Gastroesophageal sphincter (tissue), 3 donors: ENCODE data around the gene LRRTM3.

ENCODE experiments used
- CTCF ChIP-seq, 4 experiments: fragments of 200-600 bp in 2 of 4; fragments of 450-650 bp in 2 of 4; sonication (generic) in 1 of 4; IDR thresholded peaks; one replicate each; pipeline ENCODE4 v1.5.1; 2017 to 2019; ENCODE audit warnings: antibody characterized with exemption in 4 of 4, mild to moderate bottlenecking in 2 of 4, moderate library complexity in 2 of 4
- EP300 ChIP-seq: sonication (generic); formaldehyde crosslinking; IDR thresholded peaks from one replicate; pipeline ENCODE4 v1.6.1; 2017; ENCODE audit warnings: antibody characterized with exemption, mild to moderate bottlenecking
- POLR2AphosphoS5 ChIP-seq: sonication (generic); formaldehyde crosslinking; IDR thresholded peaks from one replicate; pipeline ENCODE4 v1.6.1; 2017; ENCODE audit warnings: antibody characterized with exemption

- no peak for TF ChIP-seq CTCF (IDR thresholded peaks at IDR 0.05)
- TF ChIP-seq EP300 = no peak
- no peak for TF ChIP-seq POLR2AphosphoS5
Measured at GRCh38 chr10:67141300-67141699, 215.5 kb downstream of the LRRTM3 start.
